Ovary (tissue), 3 donors: ENCODE measurements around the gene PHC2.

ENCODE experiments used
- CTCF ChIP-seq, 3 donors: fragments of 450-650 bp in 2 of 3; fragments of 200-600 bp in 1 of 3; IDR thresholded peaks; one replicate each; pipeline versions ENCODE4 v1.5.1 to v1.8.0; 2016 to 2022; ENCODE audit warnings: antibody characterized with exemption in 3 of 3, mild to moderate bottlenecking in 1 of 3
- EP300 ChIP-seq: sonication (generic); formaldehyde crosslinking; IDR thresholded peaks from one replicate; pipeline ENCODE4 v1.6.1; 2017; ENCODE audit warnings: antibody characterized with exemption
- POLR2A ChIP-seq: fragments of 450-650 bp; IDR thresholded peaks from one replicate; pipeline ENCODE4 v1.6.1; 2017; ENCODE audit warnings: antibody characterized with exemption, mild to moderate bottlenecking, moderate library complexity
- donor health status: DM: no; HTN: no; CAD: no.

- TF ChIP-seq CTCF (IDR thresholded peaks at IDR 0.05): no peak
- no peak for TF ChIP-seq POLR2A
- no peak for TF ChIP-seq EP300
Observed at GRCh38 chr1:33392639-33393038, 38.3 kb downstream of the PHC2 start.
